ENCODE results near the gene AP3B1. TPM values are rescaled to one million over a fixed set of nuclear protein-coding genes. Genes with fewer than 3 reads are reported as not detected.

AP3B1 gene
- polyA plus RNA-seq (2013, experiment 1 of 2), result 30.1 TPM
- 30.0 TPM for polyA plus RNA-seq (2013, experiment 2 of 2)

- Histone ChIP-seq H3K23ac (ENCODE audit: low read length) (no peak within 1 kb of the TSS), H3K4me3 (ENCODE audit: low read length) (peak within 1 kb of the TSS; percentile 90), H2BK120ac (ENCODE audit: low read depth, low read length) (no peak within 1 kb of the TSS), H3K4me2 (ENCODE audit: low read length) (peak within 1 kb of the TSS; percentile 94), H3K79me2 (ENCODE audit: control insufficient read depth, insufficient read depth, low read length) (peaks cover 6% of the 10 kb centered on the region), H4K8ac (ENCODE audit: low read depth, low read length) (peak within 1 kb of the TSS; percentile 89), H4K5ac (ENCODE audit: low read length) (no peak within 1 kb of the TSS), H3K27ac (ENCODE audit: low read depth, low read length) (peak within 1 kb of the TSS; percentile 92), H3K4me1 (ENCODE audit: control insufficient read depth, low read depth, low read length) (no peaks in the 10 kb centered on the region), H2BK5ac (ENCODE audit: low read length) (peak within 1 kb of the TSS; percentile 53), H3K79me1 (ENCODE audit: low read length) (peaks cover 2% of the 10 kb centered on the region), H3K4ac (ENCODE audit: low read depth, low read length) (peak within 1 kb of the TSS; percentile 93), H3K36me3 (ENCODE audit: control insufficient read depth, insufficient read depth, low read length) (no peaks in the 10 kb centered on the region), H3K56ac (ENCODE audit: low read length) (peak within 1 kb of the TSS; percentile 94), H2AK5ac (ENCODE audit: low read length) (no peak within 1 kb of the TSS), H3K9ac (ENCODE audit: low read length) (peak within 1 kb of the TSS; percentile 87), H2BK15ac (replicated peaks; ENCODE audit: low read depth) (peak within 1 kb of the TSS; percentile 5), H3K18ac (ENCODE audit: low read length) (peak within 1 kb of the TSS; percentile 44), H3K27me3 (ENCODE audit: insufficient read depth, low read length, poor library complexity) (no peaks in the 10 kb centered on the region)
- WGBS (ENCODE audit: extremely low coverage, insufficient coverage, low lambda C conversion rate), result no CpG with 5 or more reads among the region's 53 CpGs
- peak; percentile 99 for DNase-seq
These were observed at the start of gene AP3B1 for GRCh38 chr5:78294248-78295034. Gene AP3B1 (minus strand): TSS chr5:78294698. CDS start chr5:78294579, 119 bp downstream.

- no peak overlapping the region for H3K4me3 ChIP-seq (ENCODE audit: low read length)
- WGBS (ENCODE audit: extremely low coverage, insufficient coverage, low lambda C conversion rate), result no CpG with 5 or more reads among the region's 3 CpGs
- H3K36me3 ChIP-seq (ENCODE audit: control insufficient read depth, insufficient read depth, low read length), result no peaks in the 10 kb centered on the region
- H3K18ac ChIP-seq (ENCODE audit: low read length), result no peak overlapping the region
- no peaks in the 10 kb centered on the region for H3K79me2 ChIP-seq (ENCODE audit: control insufficient read depth, insufficient read depth, low read length)
- no peak overlapping the region for H4K5ac ChIP-seq (ENCODE audit: low read length)
- no peak overlapping the region for H3K56ac ChIP-seq (ENCODE audit: low read length)
- H2BK5ac ChIP-seq (ENCODE audit: low read length), result no peak overlapping the region
- no peak overlapping the region for H3K23ac ChIP-seq (ENCODE audit: low read length)
- H2BK15ac ChIP-seq (replicated peaks; ENCODE audit: low read depth), result no peak overlapping the region
- no peak overlapping the region for H2AK5ac ChIP-seq (ENCODE audit: low read length)
- H2BK120ac ChIP-seq (ENCODE audit: low read depth, low read length), result no peak overlapping the region
- no peak overlapping the region for H3K27ac ChIP-seq (ENCODE audit: low read depth, low read length)
- no peak overlapping the region for H3K9ac ChIP-seq (ENCODE audit: low read length)
- H3K4me1 ChIP-seq (ENCODE audit: control insufficient read depth, low read depth, low read length), result no peaks in the 10 kb centered on the region
- no peak overlapping the region for H3K4me2 ChIP-seq (ENCODE audit: low read length)
- H3K27me3 ChIP-seq (ENCODE audit: insufficient read depth, low read length, poor library complexity), result peaks cover 6% of the 10 kb centered on the region
- no peak overlapping the region for H4K8ac ChIP-seq (ENCODE audit: low read depth, low read length)
- DNase-seq, result no peak
- H3K79me1 ChIP-seq (ENCODE audit: low read length), result no peaks in the 10 kb centered on the region
- no peak overlapping the region for H3K4ac ChIP-seq (ENCODE audit: low read depth, low read length)
These were observed 46.9 kb upstream of the AP3B1 start for GRCh38 chr5:78341440-78341839.

- Histone ChIP-seq H3K27me3 (ENCODE audit: insufficient read depth, low read length, poor library complexity) (peaks cover 6% of the 10 kb centered on the region), H3K23ac (ENCODE audit: low read length) (no peak overlapping the region), H3K4ac (ENCODE audit: low read depth, low read length) (no peak overlapping the region), H3K18ac (ENCODE audit: low read length) (no peak overlapping the region), H3K36me3 (ENCODE audit: control insufficient read depth, insufficient read depth, low read length) (no peaks in the 10 kb centered on the region), H3K4me2 (ENCODE audit: low read length) (no peak overlapping the region), H4K5ac (ENCODE audit: low read length) (no peak overlapping the region), H3K4me3 (ENCODE audit: low read length) (no peak overlapping the region), H4K8ac (ENCODE audit: low read depth, low read length) (no peak overlapping the region), H3K79me1 (ENCODE audit: low read length) (no peaks in the 10 kb centered on the region), H3K79me2 (ENCODE audit: control insufficient read depth, insufficient read depth, low read length) (no peaks in the 10 kb centered on the region), H2BK120ac (ENCODE audit: low read depth, low read length) (no peak overlapping the region), H3K56ac (ENCODE audit: low read length) (no peak overlapping the region), H3K4me1 (ENCODE audit: control insufficient read depth, low read depth, low read length) (no peaks in the 10 kb centered on the region), H2BK5ac (ENCODE audit: low read length) (no peak overlapping the region), H3K27ac (ENCODE audit: low read depth, low read length) (no peak overlapping the region), H2AK5ac (ENCODE audit: low read length) (no peak overlapping the region), H2BK15ac (replicated peaks; ENCODE audit: low read depth) (no peak overlapping the region), H3K9ac (ENCODE audit: low read length) (no peak overlapping the region)
- no peak for DNase-seq
- WGBS (ENCODE audit: extremely low coverage, insufficient coverage, low lambda C conversion rate), result no CpG with 5 or more reads among the region's 5 CpGs
These were observed 45.3 kb upstream of the AP3B1 start for GRCh38 chr5:78339617-78340436.

- Histone ChIP-seq H3K18ac (ENCODE audit: low read length) (no peak overlapping the region), H2BK5ac (ENCODE audit: low read length) (no peak overlapping the region), H3K4me3 (ENCODE audit: low read length) (no peak overlapping the region), H2AK5ac (ENCODE audit: low read length) (no peak overlapping the region), H3K9ac (ENCODE audit: low read length) (no peak overlapping the region), H3K27ac (ENCODE audit: low read depth, low read length) (no peak overlapping the region), H3K4me2 (ENCODE audit: low read length) (no peak overlapping the region), H4K8ac (ENCODE audit: low read depth, low read length) (no peak overlapping the region), H3K27me3 (ENCODE audit: insufficient read depth, low read length, poor library complexity) (peaks cover 3% of the 10 kb centered on the region), H3K4me1 (ENCODE audit: control insufficient read depth, low read depth, low read length) (no peaks in the 10 kb centered on the region), H3K36me3 (ENCODE audit: control insufficient read depth, insufficient read depth, low read length) (no peaks in the 10 kb centered on the region), H3K56ac (ENCODE audit: low read length) (no peak overlapping the region), H3K4ac (ENCODE audit: low read depth, low read length) (no peak overlapping the region), H3K23ac (ENCODE audit: low read length) (no peak overlapping the region), H2BK120ac (ENCODE audit: low read depth, low read length) (no peak overlapping the region), H3K79me2 (ENCODE audit: control insufficient read depth, insufficient read depth, low read length) (no peaks in the 10 kb centered on the region), H4K5ac (ENCODE audit: low read length) (no peak overlapping the region), H3K79me1 (ENCODE audit: low read length) (no peaks in the 10 kb centered on the region), H2BK15ac (replicated peaks; ENCODE audit: low read depth) (no peak overlapping the region)
- whole genome bisulfite sequencing (ENCODE audit: extremely low coverage, insufficient coverage, low lambda C conversion rate), result no CpG with 5 or more reads among the region's 2 CpGs
- no peak for DNase-seq
These were observed 42.2 kb upstream of the AP3B1 start for GRCh38 chr5:78336698-78337097.

GRCh38 chr5:78335976-78336375, 41.5 kb upstream of the AP3B1 start:
- Histone ChIP-seq H3K4me2 (ENCODE audit: low read length) (no peak overlapping the region), H3K4me3 (ENCODE audit: low read length) (no peak overlapping the region), H3K79me1 (ENCODE audit: low read length) (no peaks in the 10 kb centered on the region), H4K8ac (ENCODE audit: low read depth, low read length) (no peak overlapping the region), H3K27me3 (ENCODE audit: insufficient read depth, low read length, poor library complexity) (peaks cover 3% of the 10 kb centered on the region), H2BK5ac (ENCODE audit: low read length) (no peak overlapping the region), H2BK15ac (replicated peaks; ENCODE audit: low read depth) (no peak overlapping the region), H3K27ac (ENCODE audit: low read depth, low read length) (no peak overlapping the region), H4K5ac (ENCODE audit: low read length) (no peak overlapping the region), H3K18ac (ENCODE audit: low read length) (no peak overlapping the region), H2AK5ac (ENCODE audit: low read length) (no peak overlapping the region), H2BK120ac (ENCODE audit: low read depth, low read length) (peak overlapping the region; percentile 73), H3K23ac (ENCODE audit: low read length) (no peak overlapping the region), H3K56ac (ENCODE audit: low read length) (no peak overlapping the region), H3K4me1 (ENCODE audit: control insufficient read depth, low read depth, low read length) (no peaks in the 10 kb centered on the region), H3K79me2 (ENCODE audit: control insufficient read depth, insufficient read depth, low read length) (no peaks in the 10 kb centered on the region), H3K4ac (ENCODE audit: low read depth, low read length) (no peak overlapping the region), H3K9ac (ENCODE audit: low read length) (no peak overlapping the region), H3K36me3 (ENCODE audit: control insufficient read depth, insufficient read depth, low read length) (no peaks in the 10 kb centered on the region)
- no peak for DNase-seq
- WGBS (ENCODE audit: extremely low coverage, insufficient coverage, low lambda C conversion rate), result no CpG with 5 or more reads among the region's 2 CpGs

Data from mesendoderm (in vitro differentiated cells).